ENCODE data around the gene FXN.

GRCh38 chr9:69121155-69122081 is 85.9 kb downstream of the FXN start:
- TF ChIP-seq CTCF (IDR thresholded peaks at IDR 0.05; ENCODE audit: extremely low read depth in 1 of 2, insufficient read depth in 1 of 2, low read depth in 1 of 2, low read length in 2 of 2) = no peak
- peak; percentile 44 for TF ChIP-seq POLR2A (IDR thresholded peaks at IDR 0.05; ENCODE audit: low read depth, low read length)
- TF ChIP-seq POLR2AphosphoS5 (IDR thresholded peaks at IDR 0.05; ENCODE audit: insufficient read depth, low read depth, low read length) = peak; percentile 29
- TF ChIP-seq JUN (IDR thresholded peaks at IDR 0.05; ENCODE audit: borderline replicate concordance, insufficient read depth, insufficient read length, low read depth) = no peak
